Measurements from ENCODE around the gene SMYD3.

GRCh38 chr1:246068619-246069509, 438.2 kb downstream of the SMYD3 start:
- no peak for TF ChIP-seq USF2 (IDR thresholded peaks at IDR 0.05)
- no peak for TF ChIP-seq HOXB13 (CRISPR knock-in tag; IDR thresholded peaks at IDR 0.05; ENCODE audit: low read depth)
- no peak for TF ChIP-seq MAX (IDR thresholded peaks at IDR 0.05)
- no peak for TF ChIP-seq MAZ (IDR thresholded peaks at IDR 0.05; ENCODE audit: borderline replicate concordance, low read depth, low read length)
- no peak for TF ChIP-seq ESRRA (IDR thresholded peaks at IDR 0.05; ENCODE audit: borderline replicate concordance, low read length)
- TF ChIP-seq CTCF (IDR thresholded peaks at IDR 0.05): no peak
- no peak for TF ChIP-seq RNF2 (IDR thresholded peaks at IDR 0.05; ENCODE audit: borderline replicate concordance, low read depth)
- TF ChIP-seq POLR2AphosphoS2 (conservative IDR thresholded peaks at IDR 0.05; ENCODE audit: low read length): no peak
- no peak for TF ChIP-seq POLR2A (IDR thresholded peaks at IDR 0.05; ENCODE audit: low read length)
